Measurements from ENCODE around the gene PYGB. TPM values are rescaled to one million over a fixed set of nuclear protein-coding genes. Genes with fewer than 3 reads are reported as not detected.
"Not testable (repeated sequence)": the region's sequence is repeated elsewhere in the genome, so short reads cannot be mapped to it uniquely, and the experiment has no call there.

PYGB gene
- total RNA-seq, 1 donor = 194 TPM

DNA sequence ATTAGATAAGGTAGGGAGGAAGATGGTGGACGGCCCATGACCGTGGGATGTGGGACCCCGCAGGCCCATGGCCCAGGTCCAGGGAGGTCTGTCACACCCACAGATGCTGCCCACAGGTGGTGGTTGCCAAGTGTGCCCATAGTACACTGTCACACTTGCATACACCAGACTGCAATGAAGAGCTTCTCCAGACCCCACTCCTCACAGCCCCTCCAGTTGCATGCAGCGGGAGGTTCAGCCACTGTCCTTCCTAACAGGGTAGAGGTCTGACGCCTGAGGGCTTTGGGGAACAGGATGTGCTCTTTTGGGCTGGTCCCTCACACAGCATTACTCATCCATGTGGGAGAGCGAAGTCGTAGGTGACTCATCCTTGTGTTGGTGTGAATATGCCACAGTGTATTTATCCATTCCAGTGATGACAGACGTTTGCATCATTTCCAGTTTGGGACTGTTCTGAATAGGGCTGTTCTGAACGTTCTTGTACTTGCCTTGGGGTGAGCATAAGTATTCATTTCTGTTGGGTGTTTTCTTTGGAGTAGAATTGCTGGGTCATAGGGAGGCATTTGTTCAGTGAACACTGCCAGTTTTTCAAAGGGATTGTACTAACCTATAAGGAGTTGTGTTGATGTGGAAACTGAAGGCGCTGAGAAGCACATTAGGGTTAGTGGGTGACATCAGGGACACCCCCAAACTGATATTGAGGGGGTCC, 10.1 kb upstream of the PYGB start:
- Histone ChIP-seq H3K4me1 (ENCODE audit: insufficient read depth, low read length) (peaks cover 35% of the 10 kb centered on the region), H3K4me2 (ENCODE audit: insufficient read depth, low read length) (peak overlapping the region; percentile 49), H3K79me2 (ENCODE audit: insufficient read depth, low read length) (no peaks in the 10 kb centered on the region), H3K27ac (ENCODE audit: low read depth, low read length) (peak overlapping the region; percentile 93), H3K4me3 (ENCODE audit: insufficient read depth, low read length) (peak overlapping the region; percentile 3), H3K9me3 (ENCODE audit: low read depth, low read length) (no peaks in the 10 kb centered on the region), H2AFZ (ENCODE audit: low read length) (no peak overlapping the region), H4K20me1 (ENCODE audit: insufficient read depth, low read length) (no peaks in the 10 kb centered on the region), H3K36me3 (ENCODE audit: insufficient read depth, low read length) (no peaks in the 10 kb centered on the region), H3K27me3 (ENCODE audit: insufficient read depth, low read length) (no peaks in the 10 kb centered on the region)
- TF ChIP-seq, protein P1, sequence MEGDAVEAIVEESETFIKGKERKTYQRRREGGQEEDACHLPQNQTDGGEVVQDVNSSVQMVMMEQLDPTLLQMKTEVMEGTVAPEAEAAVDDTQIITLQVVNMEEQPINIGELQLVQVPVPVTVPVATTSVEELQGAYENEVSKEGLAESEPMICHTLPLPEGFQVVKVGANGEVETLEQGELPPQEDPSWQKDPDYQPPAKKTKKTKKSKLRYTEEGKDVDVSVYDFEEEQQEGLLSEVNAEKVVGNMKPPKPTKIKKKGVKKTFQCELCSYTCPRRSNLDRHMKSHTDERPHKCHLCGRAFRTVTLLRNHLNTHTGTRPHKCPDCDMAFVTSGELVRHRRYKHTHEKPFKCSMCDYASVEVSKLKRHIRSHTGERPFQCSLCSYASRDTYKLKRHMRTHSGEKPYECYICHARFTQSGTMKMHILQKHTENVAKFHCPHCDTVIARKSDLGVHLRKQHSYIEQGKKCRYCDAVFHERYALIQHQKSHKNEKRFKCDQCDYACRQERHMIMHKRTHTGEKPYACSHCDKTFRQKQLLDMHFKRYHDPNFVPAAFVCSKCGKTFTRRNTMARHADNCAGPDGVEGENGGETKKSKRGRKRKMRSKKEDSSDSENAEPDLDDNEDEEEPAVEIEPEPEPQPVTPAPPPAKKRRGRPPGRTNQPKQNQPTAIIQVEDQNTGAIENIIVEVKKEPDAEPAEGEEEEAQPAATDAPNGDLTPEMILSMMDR (IDR thresholded peaks at IDR 0.05; ENCODE audit: extremely low read depth, low read depth, low read length) = no peak
- peak; percentile 96 for DNase-seq (ENCODE audit: insufficient read length, low spot score, missing footprints)

DNA sequence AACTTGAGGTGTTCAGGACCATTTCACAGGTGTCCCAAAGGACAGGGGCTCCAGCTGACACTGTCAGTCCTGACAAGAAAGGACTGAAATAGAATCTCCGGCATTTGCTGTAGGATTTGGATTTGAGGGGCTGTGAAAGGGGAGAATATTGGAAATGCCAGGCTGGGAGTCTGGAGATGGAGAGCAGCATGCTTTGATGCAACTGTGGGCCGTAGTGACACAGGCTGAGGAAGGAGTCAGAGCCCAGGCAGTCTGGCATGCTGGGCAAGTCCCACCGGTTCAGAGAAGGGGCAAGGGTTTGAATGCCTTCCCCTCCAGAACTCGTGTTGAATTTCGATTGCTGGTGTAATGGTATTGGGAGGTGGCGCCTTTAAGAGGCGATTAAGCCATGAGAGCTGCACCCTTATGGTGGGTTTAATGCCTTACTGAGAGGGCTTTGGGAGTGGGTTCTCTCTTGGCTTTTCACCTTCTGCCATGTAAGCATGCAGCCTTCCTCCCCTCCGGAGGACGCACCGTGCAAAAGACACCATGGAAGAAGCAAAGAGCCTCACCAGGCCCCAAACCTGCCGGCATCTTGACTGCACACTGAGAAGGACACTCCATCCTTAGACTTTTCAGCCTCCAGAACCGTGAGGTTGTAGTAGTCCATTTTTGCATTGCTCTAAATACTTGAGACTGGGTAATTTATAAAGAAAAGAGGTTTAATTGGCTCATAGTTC, 9.4 kb upstream of the PYGB start:
- no peaks in the 10 kb centered on the region for H3K27me3 ChIP-seq (ENCODE audit: insufficient read depth, low read length)
- peak; percentile 88 for DNase-seq (ENCODE audit: insufficient read length, low spot score, missing footprints)
- peak overlapping the region; percentile 3 for H3K4me3 ChIP-seq (ENCODE audit: insufficient read depth, low read length)
- H3K9me3 ChIP-seq (ENCODE audit: low read depth, low read length) = no peaks in the 10 kb centered on the region
- TF ChIP-seq, protein P1 (IDR thresholded peaks at IDR 0.05; ENCODE audit: extremely low read depth, low read depth, low read length) = no peak
- H3K4me2 ChIP-seq (ENCODE audit: insufficient read depth, low read length) = peak overlapping the region; percentile 49
- H4K20me1 ChIP-seq (ENCODE audit: insufficient read depth, low read length) = no peaks in the 10 kb centered on the region
- H2AFZ ChIP-seq (ENCODE audit: low read length) = no peak overlapping the region
- H3K27ac ChIP-seq (ENCODE audit: low read depth, low read length) = peak overlapping the region; percentile 93
- H3K36me3 ChIP-seq (ENCODE audit: insufficient read depth, low read length) = no peaks in the 10 kb centered on the region
- H3K79me2 ChIP-seq (ENCODE audit: insufficient read depth, low read length) = no peaks in the 10 kb centered on the region
- H3K4me1 ChIP-seq (ENCODE audit: insufficient read depth, low read length) = peaks cover 28% of the 10 kb centered on the region

DNA sequence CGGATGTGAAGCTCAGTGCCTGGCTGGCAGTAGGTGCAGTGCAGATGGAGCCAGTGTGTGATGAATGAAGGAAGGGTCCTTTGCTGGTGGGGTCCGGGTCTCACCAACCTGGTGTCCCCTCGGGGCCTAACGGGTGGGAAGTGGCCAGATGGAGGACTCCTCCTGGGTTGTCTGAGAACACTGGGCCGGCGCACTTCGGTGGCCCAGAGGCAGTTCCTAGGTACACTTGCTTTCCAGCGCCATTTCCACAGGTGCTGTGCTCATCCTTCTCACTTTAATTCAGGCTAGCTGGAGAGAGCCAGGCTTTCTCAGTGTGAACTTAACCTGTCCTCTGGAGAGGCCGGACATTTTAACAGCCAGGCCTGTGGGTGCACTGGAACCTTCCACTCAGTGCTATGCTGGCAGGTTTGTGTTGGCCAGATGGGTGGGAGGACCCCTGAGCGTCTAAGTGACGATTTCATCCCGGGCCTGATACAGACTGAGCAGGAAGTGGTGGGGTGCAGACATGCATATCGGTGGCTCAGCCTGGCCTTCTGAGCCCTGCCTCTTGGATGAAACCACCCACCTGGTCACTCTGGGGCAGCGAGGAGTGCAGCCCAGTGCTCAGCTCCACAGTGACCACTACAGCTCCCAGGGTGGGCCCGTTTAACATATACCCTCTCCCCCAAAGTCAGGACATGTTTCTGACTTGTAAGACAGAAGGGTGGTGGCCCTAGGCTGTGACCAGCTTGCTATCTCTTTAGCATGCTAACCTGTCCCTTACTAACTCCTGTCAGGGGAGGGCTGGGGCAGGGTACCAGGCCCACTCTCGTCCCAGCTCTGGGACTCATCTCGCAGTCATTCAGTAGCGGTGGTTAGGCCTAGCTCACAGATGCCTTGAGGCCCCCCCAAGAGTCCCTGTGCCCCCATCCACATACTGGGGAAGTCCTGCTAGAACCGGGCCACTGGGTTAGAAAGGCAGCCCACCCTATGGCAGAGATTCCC, 8.2 kb upstream of the PYGB start:
- H3K4me1 ChIP-seq (ENCODE audit: insufficient read depth, low read length) = peaks cover 21% of the 10 kb centered on the region
- H2AFZ ChIP-seq (ENCODE audit: low read length) = no peak overlapping the region
- peak overlapping the region; percentile 93 for H3K27ac ChIP-seq (ENCODE audit: low read depth, low read length)
- no peaks in the 10 kb centered on the region for H3K27me3 ChIP-seq (ENCODE audit: insufficient read depth, low read length)
- H3K79me2 ChIP-seq (ENCODE audit: insufficient read depth, low read length) = no peaks in the 10 kb centered on the region
- TF ChIP-seq, protein P1 (IDR thresholded peaks at IDR 0.05; ENCODE audit: extremely low read depth, low read depth, low read length) = no peak
- no peak overlapping the region for H3K4me2 ChIP-seq (ENCODE audit: insufficient read depth, low read length)
- no peaks in the 10 kb centered on the region for H4K20me1 ChIP-seq (ENCODE audit: insufficient read depth, low read length)
- DNase-seq (ENCODE audit: insufficient read length, low spot score, missing footprints) = peak; percentile 29
- no peaks in the 10 kb centered on the region for H3K36me3 ChIP-seq (ENCODE audit: insufficient read depth, low read length)
- no peak overlapping the region for H3K4me3 ChIP-seq (ENCODE audit: insufficient read depth, low read length)
- H3K9me3 ChIP-seq (ENCODE audit: low read depth, low read length) = no peaks in the 10 kb centered on the region

DNA sequence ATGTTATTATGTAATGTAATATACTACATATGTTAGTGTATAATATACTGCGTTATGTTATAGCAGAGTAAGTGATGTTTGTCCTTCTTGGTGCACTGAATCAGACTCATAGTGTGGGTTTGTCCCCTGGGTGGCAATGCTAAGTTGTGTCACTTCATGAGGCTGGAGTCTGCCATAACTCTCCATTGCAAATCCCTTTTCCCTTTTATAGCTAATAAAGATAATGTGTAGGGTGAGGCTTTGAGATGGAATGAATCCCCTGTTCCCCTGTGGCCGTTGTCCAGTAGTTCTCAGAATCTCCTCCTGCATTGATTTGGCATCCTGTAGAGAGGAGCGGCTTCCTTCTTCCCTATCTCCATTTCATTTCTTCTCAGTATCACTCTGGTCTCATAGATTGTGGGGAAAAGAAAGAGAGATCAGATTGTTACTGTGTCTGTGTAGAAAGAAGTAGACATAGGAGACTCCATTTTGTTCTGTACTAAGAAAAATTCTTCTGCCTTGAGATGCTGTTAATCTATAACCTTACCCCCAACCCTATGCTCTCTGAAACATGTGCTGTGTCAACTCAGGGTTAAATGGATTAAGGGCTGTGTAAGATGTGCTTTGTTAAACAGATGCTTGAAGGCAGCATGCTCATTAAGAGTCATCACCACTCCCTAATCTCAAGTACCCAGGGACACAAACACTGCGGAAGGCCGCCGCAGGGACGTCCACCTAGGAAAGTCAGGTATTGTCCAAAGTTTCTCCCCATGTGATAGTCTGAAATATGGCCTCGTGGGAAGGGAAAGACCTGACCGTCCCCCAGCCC, 6.8 kb upstream of the PYGB start:
- H3K27me3 ChIP-seq (ENCODE audit: insufficient read depth, low read length); H3K9me3 ChIP-seq (ENCODE audit: low read depth, low read length); H3K4me2 ChIP-seq (ENCODE audit: insufficient read depth, low read length); H3K27ac ChIP-seq (ENCODE audit: low read depth, low read length); H3K36me3 ChIP-seq (ENCODE audit: insufficient read depth, low read length); H4K20me1 ChIP-seq (ENCODE audit: insufficient read depth, low read length); H2AFZ ChIP-seq (ENCODE audit: low read length); H3K4me3 ChIP-seq (ENCODE audit: insufficient read depth, low read length); H3K79me2 ChIP-seq (ENCODE audit: insufficient read depth, low read length); DNase-seq (ENCODE audit: insufficient read length, low spot score, missing footprints): not testable (repeated sequence)
- peaks cover 18% of the 10 kb centered on the region for H3K4me1 ChIP-seq (ENCODE audit: insufficient read depth, low read length)

- not testable (repeated sequence) for H3K27me3 ChIP-seq (ENCODE audit: insufficient read depth, low read length); H3K79me2 ChIP-seq (ENCODE audit: insufficient read depth, low read length); H3K36me3 ChIP-seq (ENCODE audit: insufficient read depth, low read length); H3K9me3 ChIP-seq (ENCODE audit: low read depth, low read length); H2AFZ ChIP-seq (ENCODE audit: low read length); H3K4me2 ChIP-seq (ENCODE audit: insufficient read depth, low read length); H3K4me3 ChIP-seq (ENCODE audit: insufficient read depth, low read length); DNase-seq (ENCODE audit: insufficient read length, low spot score, missing footprints); H4K20me1 ChIP-seq (ENCODE audit: insufficient read depth, low read length); H3K27ac ChIP-seq (ENCODE audit: low read depth, low read length)
- peaks cover 23% of the 10 kb centered on the region for H3K4me1 ChIP-seq (ENCODE audit: insufficient read depth, low read length)
Observed at GRCh38 chr20:25241659-25241955, 6.3 kb upstream of the PYGB start.
